HG02884 (cell line): ENCODE measurements around the gene NFATC1.
"Not testable (repeated sequence)": the region's sequence is repeated elsewhere in the genome, so short reads cannot be mapped to it uniquely, and the experiment has no call there.

Experiments
- ATAC-seq: cut with Tn5 transposase; IDR thresholded peaks from one replicate; pipeline ENCODE4 v1.9.1; 2021; ENCODE audit warnings: mild to moderate bottlenecking, moderate library complexity; ENCODE audit not compliant: unreplicated experiment

The NFATC1 gene

GRCh38 chr18:79470547-79470946 is 74.8 kb downstream of the NFATC1 start:
- no peak for ATAC-seq

GRCh38 chr18:79471046-79471445 is 75.3 kb downstream of the NFATC1 start:
- no peak for ATAC-seq

- ATAC-seq: no peak
These were observed 75.9 kb downstream of the NFATC1 start for GRCh38 chr18:79471597-79471996.

DNA sequence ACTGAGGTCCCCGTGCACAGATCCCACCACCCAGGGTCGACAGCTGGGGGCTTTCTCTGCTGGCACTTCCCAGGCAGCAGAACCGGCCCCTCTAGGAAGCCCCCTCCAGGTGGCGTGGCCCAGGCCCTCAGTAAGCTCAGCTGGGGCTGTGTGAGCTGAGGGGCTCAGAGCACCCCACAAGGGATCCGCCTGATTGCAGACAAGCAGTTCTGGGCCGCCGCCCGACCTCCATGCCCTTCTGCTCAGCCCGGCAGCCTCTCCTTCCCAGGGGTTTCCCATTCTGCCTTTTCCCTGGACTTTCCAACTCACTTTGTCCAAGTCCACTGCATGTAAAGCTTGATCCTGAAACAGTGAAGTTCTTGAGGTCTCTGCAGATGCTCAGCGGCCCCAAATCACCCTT is 76.4 kb downstream of the NFATC1 start:
- ATAC-seq: no peak

DNA sequence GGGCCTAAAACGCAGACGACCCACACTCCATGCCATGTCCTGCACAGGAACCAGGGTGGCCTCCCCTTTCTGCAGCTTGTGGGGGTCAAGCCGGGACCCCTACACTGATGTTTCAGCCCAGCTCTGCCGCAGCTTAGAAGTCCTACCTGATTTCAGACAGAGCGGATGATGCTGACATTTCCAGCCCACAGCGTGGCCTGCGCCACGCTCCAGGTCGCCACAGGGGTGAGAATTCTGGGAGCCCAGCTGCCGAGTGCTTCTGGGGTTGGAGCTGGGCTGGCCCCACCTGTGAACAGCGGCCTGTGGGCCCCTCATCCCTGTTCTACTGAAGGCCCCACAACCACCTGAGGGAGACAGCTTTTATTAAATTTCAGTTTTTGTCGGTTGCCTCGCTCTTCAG is 77.2 kb downstream of the NFATC1 start:
- no peak for ATAC-seq

GRCh38 chr18:79476031-79476917 is 80.5 kb downstream of the NFATC1 start:
- no peak for ATAC-seq

DNA sequence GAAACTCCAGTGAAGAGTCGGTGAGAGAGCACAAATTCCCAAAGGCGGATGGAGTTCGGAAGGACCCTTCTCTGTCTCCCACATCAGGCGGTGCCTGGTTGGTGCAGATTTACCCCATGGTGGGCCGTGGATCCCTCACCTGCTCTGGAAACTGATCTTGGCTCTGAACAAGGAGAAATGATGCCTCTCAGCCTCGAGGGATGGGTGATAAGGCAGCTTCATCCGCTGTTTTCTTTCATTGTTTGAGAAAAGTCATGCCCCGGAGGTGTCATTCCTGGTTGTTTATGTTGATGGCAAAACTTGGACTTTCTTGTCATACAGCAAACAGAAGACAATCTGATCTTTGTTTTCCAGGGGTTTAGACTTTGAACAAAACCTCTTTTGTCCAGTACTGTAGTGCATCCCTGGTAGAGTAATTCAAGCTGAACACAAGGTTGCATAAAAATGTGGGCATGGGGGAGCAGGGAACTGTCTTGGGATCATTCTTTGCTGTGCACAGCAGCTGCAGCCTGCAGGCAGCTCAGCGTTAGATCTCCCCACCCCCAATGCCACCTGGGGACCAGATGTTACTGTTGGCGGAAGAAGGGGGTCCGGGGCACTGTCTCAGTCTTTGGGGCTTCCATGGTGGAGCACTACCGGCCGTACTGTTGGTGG is 81.3 kb downstream of the NFATC1 start:
- no peak for ATAC-seq

- no peak for ATAC-seq
These were observed 82.2 kb downstream of the NFATC1 start for GRCh38 chr18:79477711-79478483.

GRCh38 chr18:79478484-79479115 is 82.9 kb downstream of the NFATC1 start:
- ATAC-seq: no peak

DNA sequence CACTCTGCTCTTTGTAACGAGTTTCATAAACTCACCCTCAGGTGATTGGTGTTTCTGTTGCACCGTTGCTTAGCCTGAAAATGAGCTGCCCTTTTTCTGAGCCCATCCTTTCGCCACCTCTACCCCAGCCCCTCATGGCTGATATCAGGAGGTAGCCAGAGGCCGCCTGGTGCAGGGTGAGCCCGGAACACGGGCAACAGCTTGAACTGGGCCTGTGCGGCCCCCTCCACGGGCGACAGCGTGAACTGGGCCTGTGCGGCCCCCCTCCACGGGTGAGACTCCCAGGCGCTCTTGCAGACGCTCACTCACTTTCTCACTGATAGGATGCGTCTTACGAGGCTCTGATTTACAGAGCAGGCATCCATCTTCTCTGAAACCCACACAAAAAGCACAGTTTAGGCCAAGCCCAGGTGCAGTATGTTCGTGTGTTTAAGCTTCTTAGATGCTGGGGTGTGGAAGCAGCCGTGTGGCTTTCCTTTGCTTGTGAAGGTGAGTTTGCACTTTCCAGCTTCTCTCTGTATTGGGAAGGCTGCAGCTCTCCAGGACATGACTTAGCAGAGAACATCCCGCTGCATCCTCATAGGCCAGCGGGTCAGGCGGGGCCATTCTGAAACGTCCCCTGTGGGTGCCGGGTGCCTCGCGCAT is 83.5 kb downstream of the NFATC1 start:
- no peak for ATAC-seq

GRCh38 chr18:79479761-79480161 is 84.0 kb downstream of the NFATC1 start:
- ATAC-seq: no peak

DNA sequence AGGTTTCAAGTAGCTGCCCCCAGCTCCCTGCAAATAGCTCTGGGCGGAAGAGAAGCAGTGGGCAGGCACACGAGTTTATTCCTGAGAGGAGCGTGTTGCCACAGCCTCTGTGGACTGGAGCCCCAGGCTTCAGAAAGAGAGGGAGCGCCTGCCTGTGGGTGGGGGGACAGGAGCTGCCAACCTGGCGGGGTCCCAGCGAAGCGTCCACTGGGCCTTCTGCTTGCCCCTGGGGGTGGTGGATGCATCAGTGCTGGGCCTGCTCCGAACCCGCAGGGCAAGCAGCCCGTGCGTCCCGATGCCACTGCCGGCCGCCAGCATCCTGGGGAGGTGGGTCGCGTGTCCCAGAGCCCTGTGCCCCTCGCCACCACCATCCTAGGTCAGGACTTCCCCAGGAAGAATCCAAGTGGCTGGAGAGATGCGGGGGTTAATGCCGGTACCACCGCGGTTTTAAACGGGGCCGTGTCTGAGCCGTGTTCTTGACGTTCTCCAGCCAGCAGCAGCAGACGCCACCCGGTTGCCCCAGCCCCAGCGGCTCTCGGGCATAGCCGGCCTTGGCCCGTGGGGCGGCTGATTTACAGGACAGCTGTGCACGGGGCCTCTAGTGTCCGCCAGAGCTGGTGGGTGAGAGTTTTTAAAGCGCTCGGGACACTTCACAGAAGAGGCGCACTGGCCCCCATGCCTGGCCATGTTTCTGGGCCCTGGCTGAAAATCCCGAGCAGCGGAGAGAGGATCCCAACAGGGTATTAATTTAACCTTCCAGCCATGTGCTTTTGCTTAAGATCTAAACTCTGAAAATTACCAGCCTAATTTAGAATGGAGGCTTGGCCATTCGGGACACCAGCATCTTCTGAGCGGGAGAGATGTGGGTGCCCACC is 84.7 kb downstream of the NFATC1 start:
- no peak for ATAC-seq

- no peak for ATAC-seq
These were observed 85.5 kb downstream of the NFATC1 start for GRCh38 chr18:79481046-79481790.

- ATAC-seq: not testable (repeated sequence)
These were observed 87.7 kb downstream of the NFATC1 start for GRCh38 chr18:79483393-79483792.

- no peak for ATAC-seq
These were observed 88.3 kb downstream of the NFATC1 start for GRCh38 chr18:79483971-79484491.

- no peak for ATAC-seq
These were observed 89.2 kb downstream of the NFATC1 start for GRCh38 chr18:79484661-79485621.

GRCh38 chr18:79485788-79486355 is 90.1 kb downstream of the NFATC1 start:
- ATAC-seq: no peak
